Activated T-helper 2 cell treated with anti-CD3 and anti-CD28 coated beads, Interferon-gamma antibody, Interleukin-2, Interleukin-4, amounts not matched to agents 10 μg/mL and 5 μg/mL and 100 μg/mL, durations not matched to agents 14 hours and 24 hours and 36 hours (primary cell): ENCODE measurements around the gene PIERCE2. TPM values are rescaled to one million over a fixed set of nuclear protein-coding genes. Genes with fewer than 3 reads are reported as not detected.

ENCODE experiments used
- DNase-seq: peaks from one replicate; pipeline ENCODE4 v3.0.0; 2021; ENCODE audit warnings: low spot score
- H3K27ac Mint-ChIP-seq: one replicate; pipeline ENCODE4 v1.8.0; 2021; ENCODE audit warnings: mixed read lengths
- H3K27me3 Mint-ChIP-seq: one replicate; pipeline ENCODE4 v1.8.0; 2021; ENCODE audit warnings: low read depth, mixed read lengths
- H3K36me3 Mint-ChIP-seq: one replicate; pipeline ENCODE4 v1.8.0; 2021; ENCODE audit warnings: low read depth, mixed read lengths
- H3K4me1 Mint-ChIP-seq: one replicate; pipeline ENCODE4 v1.8.0; 2021; ENCODE audit warnings: low read depth, mixed read lengths
- H3K4me3 Mint-ChIP-seq: one replicate; pipeline ENCODE4 v1.8.0; 2021; ENCODE audit warnings: low read depth, mild to moderate bottlenecking, moderate library complexity, mixed read lengths
- H3K9me3 Mint-ChIP-seq: one replicate; pipeline ENCODE4 v1.8.0; 2021; ENCODE audit warnings: mixed read lengths
- intact Hi-C: fragments of 100-400 bp; cut with micrococcal nuclease; formaldehyde crosslinking; loops from one replicate; pipeline ENCODE4 v1.15.1; 2023
- total RNA-seq: library from RNA; stranded (reverse); gene quantifications from 2 replicates; pipeline ENCODE4 v1.2.3, GENCODE V29; 2022

Gene PIERCE2, protein sequence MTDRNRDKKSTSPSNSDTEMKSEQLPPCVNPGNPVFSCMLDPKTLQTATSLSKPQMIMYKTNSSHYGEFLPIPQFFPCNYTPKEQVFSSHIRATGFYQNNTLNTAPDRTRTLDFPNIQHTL
- total RNA-seq = not detected in 2 replicates

DNA sequence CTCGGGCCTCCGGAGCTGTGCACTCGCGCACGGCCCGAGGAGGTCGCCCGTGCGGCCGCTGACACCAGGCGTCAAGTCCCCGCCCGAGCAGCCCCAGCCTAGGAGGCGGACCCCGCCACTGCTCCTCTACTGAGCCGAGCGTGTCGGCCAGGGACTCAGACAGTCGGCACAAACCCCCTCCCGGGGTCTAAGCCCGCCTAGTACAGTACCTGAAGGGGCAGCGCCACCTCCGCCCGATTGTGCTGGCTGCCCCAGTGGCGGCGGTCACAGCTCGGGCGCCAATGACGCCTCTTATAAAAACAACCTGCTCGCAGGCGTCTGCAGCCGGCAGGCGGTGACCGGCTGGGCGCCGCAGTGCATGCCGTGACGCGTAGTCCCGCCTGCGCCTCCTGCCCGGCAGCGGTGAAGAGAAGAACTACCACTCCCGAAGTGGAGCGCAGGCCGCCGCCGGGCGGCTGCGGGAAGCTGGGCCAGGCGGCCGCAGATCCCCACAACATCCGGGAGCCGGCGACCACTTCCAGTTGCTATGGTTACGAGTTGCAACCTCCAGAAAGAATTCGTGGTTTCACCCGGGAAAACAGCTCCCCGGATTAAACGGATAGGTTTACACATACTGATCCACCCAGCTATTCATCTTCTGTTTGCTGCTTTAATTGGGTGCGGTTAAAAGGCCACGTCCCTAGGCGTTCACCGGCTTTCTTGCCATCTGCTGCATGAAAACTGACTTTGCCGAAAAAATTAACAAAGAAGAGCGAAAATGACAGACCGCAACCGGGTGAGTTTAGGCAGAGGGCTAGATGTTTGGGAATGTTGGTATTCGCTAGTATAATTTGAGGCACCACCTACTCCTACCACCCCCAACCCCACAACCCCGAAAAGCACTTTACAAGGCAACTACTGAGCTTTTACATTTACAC is at the start of gene PIERCE2, which contains the start of gene CCPG1:
PIERCE2 (plus strand) TSS at position 484 of the 917 bp plus-strand sequence; CDS start at position 758, 274 bp downstream.
CCPG1 (minus strand) TSS at position 348 of the 917 bp plus-strand sequence. CDS start 18,935 bp downstream, outside the sequence.
- Mint-ChIP-seq H3K36me3 (no peaks in the 10 kb centered on the region), H3K27me3 (peaks cover 1% of the 10 kb centered on the region), H3K4me3 (peak within 1 kb of the TSS; percentile 90), H3K4me1 (peaks cover 22% of the 10 kb centered on the region), H3K9me3 (no peaks in the 10 kb centered on the region), H3K27ac (peak within 1 kb of the TSS; percentile 86)
- peak; percentile 89 for DNase-seq
- intact Hi-C loops = loop anchor here (1.0 to 10.0 kb wide), 6 partner anchors 31 to 837 kb away; partner anchors contain the start of genes PIGB, PIGBOS1 and RFX7

DNA sequence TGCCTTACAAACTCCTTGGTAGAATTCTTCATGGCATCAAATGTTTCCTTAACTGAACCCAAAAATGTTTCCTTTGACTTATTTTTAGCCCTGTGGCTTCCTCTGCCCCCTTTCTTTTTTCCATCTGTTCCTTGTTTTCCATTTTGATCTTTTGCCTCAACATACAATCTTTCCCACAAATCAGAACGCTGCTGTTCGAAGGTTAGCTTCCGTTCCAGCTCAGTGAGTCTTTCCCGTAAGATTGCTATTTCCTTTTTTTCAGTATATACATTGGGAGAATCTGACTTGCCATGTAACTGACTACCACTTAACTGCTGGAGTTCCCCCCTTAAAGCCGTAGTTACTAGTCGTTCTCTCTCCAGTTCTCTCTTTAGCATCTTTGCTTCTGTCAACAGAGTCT is 48.0 kb upstream of the PIERCE2 start:
- no peak overlapping the region for H3K27ac Mint-ChIP-seq
- H3K4me1 Mint-ChIP-seq = no peaks in the 10 kb centered on the region
- no peaks in the 10 kb centered on the region for H3K27me3 Mint-ChIP-seq
- H3K4me3 Mint-ChIP-seq = no peak overlapping the region
- no peak for DNase-seq
- no peaks in the 10 kb centered on the region for H3K9me3 Mint-ChIP-seq
- H3K36me3 Mint-ChIP-seq = peaks cover 26% of the 10 kb centered on the region
- intact Hi-C loops = no loop called here

DNA sequence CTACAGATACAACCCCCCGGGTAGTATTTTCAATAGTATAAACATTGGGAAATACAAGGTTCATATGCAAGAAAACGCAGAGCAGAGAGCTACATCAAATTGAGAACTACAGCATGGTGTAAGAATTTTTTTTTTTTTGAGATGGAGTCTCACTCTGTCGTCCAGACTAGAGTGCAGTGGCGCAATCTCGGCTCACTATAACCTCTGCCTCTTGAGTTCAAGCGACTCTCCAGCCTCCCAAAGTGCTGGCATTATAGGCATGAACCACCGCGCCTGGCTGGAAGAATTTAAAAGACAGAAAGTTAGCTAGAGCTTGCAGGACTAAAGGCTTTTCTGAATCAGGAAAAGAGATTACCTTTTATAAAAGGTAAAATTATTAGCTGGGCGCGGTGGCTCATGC is 47.2 kb upstream of the PIERCE2 start:
- Mint-ChIP-seq H3K9me3 (no peaks in the 10 kb centered on the region), H3K27ac (no peak overlapping the region), H3K36me3 (peaks cover 23% of the 10 kb centered on the region), H3K4me3 (no peak overlapping the region), H3K4me1 (no peaks in the 10 kb centered on the region), H3K27me3 (no peaks in the 10 kb centered on the region)
- DNase-seq = no peak
- intact Hi-C loops = no loop called here

DNA sequence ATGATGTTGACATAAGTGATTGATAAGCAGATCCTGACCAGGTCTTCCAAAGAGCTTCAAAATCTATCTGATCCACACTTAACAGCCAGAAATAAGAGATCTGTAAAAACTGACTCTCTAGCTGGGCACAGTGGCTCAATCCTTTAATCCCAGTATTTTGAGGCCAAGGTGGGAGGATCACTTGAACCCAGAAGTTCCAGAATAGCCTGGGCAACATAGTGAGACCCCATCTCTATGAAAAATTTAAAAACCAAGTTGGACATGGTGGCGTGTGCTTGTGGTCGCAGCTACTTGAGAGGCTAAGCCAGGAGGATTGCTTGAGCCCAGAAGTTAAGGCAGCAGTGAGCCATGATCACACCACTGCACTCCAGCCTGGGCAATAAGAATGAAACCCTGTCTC is 45.7 kb upstream of the PIERCE2 start:
- H3K4me3 Mint-ChIP-seq = no peak overlapping the region
- H3K4me1 Mint-ChIP-seq = no peaks in the 10 kb centered on the region
- DNase-seq = no peak
- no peaks in the 10 kb centered on the region for H3K9me3 Mint-ChIP-seq
- no peak overlapping the region for H3K27ac Mint-ChIP-seq
- no peaks in the 10 kb centered on the region for H3K27me3 Mint-ChIP-seq
- peaks cover 11% of the 10 kb centered on the region for H3K36me3 Mint-ChIP-seq
- intact Hi-C loops = no loop called here

DNA sequence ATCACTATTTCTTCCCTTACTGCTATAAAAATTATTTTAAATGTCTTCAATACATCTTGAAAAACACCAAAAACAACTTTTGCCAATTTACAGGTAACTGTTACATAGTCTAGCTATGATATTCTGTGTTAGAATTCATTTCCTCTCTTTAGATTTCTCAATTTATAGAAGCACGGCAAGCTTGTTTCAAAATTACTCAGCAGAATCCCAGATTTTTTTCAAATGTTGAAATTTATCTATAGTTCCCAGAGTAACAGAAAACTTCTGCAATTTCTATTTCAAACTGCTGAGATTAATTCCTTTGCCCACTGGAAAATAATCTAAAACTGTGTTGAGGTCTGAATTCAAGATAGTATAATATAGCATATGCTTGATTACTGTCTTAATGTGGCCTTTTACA is 41.3 kb upstream of the PIERCE2 start:
- Mint-ChIP-seq H3K36me3 (peaks cover 2% of the 10 kb centered on the region), H3K4me1 (no peaks in the 10 kb centered on the region), H3K27me3 (no peaks in the 10 kb centered on the region), H3K27ac (no peak overlapping the region), H3K9me3 (no peaks in the 10 kb centered on the region), H3K4me3 (no peak overlapping the region)
- intact Hi-C loops = no loop called here
- no peak for DNase-seq

DNA sequence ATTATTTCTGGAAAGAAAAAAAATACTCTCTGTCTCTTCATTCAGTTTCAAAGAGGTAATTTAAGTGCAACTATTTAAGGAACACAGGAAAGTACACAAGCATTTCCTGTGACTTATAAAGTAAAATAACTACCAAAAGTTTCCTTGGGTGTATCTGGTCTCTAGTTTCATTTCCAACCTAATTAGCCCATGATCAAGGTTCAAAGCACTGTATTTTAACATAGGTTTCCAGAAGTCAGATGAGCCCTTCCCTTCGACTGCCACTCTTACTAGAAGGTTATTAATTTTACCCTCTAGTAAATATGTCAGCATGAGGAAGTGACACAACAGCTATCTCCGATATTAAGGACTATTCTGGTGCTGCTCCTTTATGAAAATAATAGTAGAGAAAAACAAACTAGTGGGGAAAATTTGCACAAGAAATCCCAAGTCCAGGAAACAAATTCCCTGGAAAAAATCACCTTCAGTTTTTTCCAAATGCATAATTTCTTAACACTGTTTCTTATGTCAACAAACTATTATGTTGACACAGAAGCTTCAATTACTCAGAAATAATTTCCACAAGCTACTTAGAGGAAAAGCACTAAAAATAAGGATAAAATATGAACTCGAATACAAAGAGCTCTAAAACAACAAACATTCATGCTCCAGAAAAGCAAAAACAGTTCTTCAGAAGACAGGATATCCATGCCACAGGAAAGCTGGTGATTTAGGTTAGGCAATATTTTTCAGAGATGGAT is 35.4 kb upstream of the PIERCE2 start:
- Mint-ChIP-seq H3K4me3 (no peak overlapping the region), H3K27me3 (no peaks in the 10 kb centered on the region), H3K36me3 (peaks cover 6% of the 10 kb centered on the region), H3K4me1 (peaks cover 6% of the 10 kb centered on the region), H3K9me3 (no peaks in the 10 kb centered on the region), H3K27ac (no peak overlapping the region)
- intact Hi-C loops = loop anchor here (2.0 kb wide), 1 partner anchor 54 kb away; the partner anchor contains the start of genes PIGB and PIGBOS1
- DNase-seq = no peak

DNA sequence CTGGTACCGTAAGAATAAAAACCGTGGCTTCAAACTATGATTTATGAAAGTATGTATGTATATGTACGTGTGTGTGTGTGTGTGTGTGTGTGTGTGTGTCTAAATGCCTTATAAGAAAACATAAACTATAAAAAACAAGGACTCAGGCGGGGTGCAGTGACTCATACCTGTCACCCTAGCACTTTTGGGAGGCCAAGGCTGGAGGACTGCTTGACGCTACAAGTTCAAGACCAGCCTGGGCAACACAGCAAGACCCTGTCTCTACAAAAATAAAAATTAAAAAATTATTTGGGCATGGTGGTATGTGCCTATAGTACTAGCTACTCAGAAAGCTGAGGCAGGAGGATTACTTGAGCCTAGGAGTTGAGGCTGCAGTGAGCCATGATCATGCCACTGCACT is 29.2 kb upstream of the PIERCE2 start:
- H3K36me3 Mint-ChIP-seq = peaks cover 3% of the 10 kb centered on the region

DNA sequence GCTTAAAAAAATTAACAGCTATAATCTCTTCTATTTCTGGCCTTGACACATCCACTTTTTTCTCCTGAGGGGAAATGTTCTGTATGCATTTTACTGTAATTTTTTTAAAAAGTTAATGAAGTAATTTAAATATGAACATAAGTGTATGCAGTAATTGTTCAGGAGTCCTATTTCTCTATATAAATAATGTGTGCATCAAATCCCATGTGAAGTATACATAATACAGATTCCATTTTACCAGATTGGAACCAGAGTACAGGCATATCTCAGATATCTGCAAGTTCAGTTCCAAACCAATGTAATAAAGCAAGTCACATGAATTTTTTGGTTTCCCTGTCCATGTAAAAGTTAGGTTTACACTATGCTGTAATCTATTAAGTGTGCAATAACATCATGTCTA is 26.7 kb upstream of the PIERCE2 start:
- intact Hi-C loops = no loop called here
- Mint-ChIP-seq H3K4me1 (no peaks in the 10 kb centered on the region), H3K27ac (no peak overlapping the region), H3K9me3 (no peaks in the 10 kb centered on the region), H3K36me3 (peaks cover 3% of the 10 kb centered on the region), H3K27me3 (no peaks in the 10 kb centered on the region), H3K4me3 (no peak overlapping the region)
- no peak for DNase-seq

More for the DNA sequence above, 29.2 kb upstream of the PIERCE2 start:
- H3K27ac Mint-ChIP-seq = no peak overlapping the region
- H3K4me3 Mint-ChIP-seq = no peak overlapping the region
- no peaks in the 10 kb centered on the region for H3K9me3 Mint-ChIP-seq
- DNase-seq = no peak
- no peaks in the 10 kb centered on the region for H3K4me1 Mint-ChIP-seq
- no peaks in the 10 kb centered on the region for H3K27me3 Mint-ChIP-seq
- intact Hi-C loops = no loop called here

DNA sequence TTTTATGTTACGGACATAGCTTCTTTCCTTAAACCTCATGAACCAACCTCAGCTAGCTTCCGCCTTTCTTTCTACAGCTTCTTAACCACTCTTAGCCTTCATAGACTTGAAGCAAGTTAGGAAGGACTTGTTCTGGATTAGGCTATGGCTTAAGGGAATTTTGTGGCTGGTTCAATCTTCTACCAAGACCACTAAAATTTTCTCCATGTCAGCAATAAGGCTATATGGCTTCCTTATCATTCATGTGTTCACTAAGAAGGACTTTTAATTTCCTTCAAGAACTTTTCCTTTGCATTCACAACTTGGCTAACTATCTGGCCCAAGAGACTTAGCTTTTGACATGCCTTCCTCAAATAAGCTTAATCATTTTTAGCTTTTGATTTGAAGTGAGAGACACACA is 24.6 kb upstream of the PIERCE2 start:
- H3K27ac Mint-ChIP-seq = no peak overlapping the region
- H3K4me3 Mint-ChIP-seq = no peak overlapping the region
- peaks cover 8% of the 10 kb centered on the region for H3K36me3 Mint-ChIP-seq

DNA sequence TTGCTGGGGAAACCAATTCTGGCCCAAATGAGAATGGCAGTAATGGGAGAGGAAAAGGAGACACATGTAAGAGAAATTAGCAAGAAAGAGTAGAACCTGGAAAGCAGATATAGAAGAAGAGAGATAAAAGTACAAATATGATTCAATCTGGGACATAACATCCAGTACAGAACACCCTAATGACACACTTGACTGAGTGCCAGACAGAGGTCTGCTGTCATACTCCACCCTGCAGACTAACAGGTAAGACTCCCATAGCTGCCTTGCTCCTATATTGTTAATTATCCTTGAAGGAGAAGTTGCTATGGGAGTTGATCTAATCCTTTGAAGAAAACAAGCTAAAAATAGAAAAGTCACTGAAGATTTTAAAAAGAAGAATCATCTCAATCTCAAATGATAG is 21.3 kb upstream of the PIERCE2 start:
- H3K27ac Mint-ChIP-seq = no peak overlapping the region
- H3K9me3 Mint-ChIP-seq = no peaks in the 10 kb centered on the region
- peaks cover 4% of the 10 kb centered on the region for H3K4me1 Mint-ChIP-seq
- intact Hi-C loops = no loop called here
- H3K4me3 Mint-ChIP-seq = no peak overlapping the region
- no peaks in the 10 kb centered on the region for H3K27me3 Mint-ChIP-seq
- no peak for DNase-seq
- peaks cover 8% of the 10 kb centered on the region for H3K36me3 Mint-ChIP-seq

More for the DNA sequence above, 24.6 kb upstream of the PIERCE2 start:
- Mint-ChIP-seq H3K9me3 (no peaks in the 10 kb centered on the region), H3K4me1 (no peaks in the 10 kb centered on the region), H3K27me3 (no peaks in the 10 kb centered on the region)
- intact Hi-C loops = no loop called here
- DNase-seq = no peak

DNA sequence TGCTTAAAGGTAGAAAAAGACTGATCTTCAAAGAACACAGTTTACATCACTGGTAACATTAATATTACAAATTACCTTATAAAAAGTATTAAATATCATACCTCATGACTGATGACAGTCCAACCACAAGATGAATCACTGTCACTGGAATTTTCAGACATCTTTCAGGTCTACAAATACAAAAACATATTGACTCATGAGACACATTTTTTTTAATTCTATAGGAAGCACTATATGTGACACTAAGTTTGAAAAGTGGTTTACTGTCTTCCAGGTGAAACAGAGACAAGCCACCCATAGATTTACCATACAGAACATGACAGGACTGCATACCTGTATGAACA is 19.1 kb upstream of the PIERCE2 start:
- Mint-ChIP-seq H3K36me3 (peaks cover 4% of the 10 kb centered on the region), H3K4me3 (no peak overlapping the region), H3K27ac (no peak overlapping the region), H3K4me1 (peaks cover 4% of the 10 kb centered on the region), H3K27me3 (no peaks in the 10 kb centered on the region), H3K9me3 (no peaks in the 10 kb centered on the region)
- no peak for DNase-seq
- intact Hi-C loops = no loop called here

DNA sequence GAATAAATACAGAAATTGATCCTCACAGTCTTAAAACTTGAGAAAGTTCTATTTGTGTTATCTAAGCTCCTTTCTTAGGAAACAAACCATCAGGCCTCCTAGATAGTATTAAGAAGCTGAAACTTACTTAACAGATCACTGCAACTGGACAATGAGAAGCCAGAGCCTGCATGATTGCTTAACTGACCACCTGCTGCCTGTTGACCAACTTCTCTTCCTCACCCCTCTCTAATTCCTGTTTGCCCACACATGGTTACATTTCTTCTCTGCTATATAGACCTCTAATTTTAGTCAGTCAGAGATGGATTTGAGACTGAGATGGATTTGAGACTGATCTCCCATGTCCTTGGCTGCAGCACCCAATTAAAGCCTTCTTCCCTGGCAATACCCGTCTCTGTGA is 13.6 kb upstream of the PIERCE2 start:
- intact Hi-C loops = no loop called here
- Mint-ChIP-seq H3K36me3 (peaks cover 20% of the 10 kb centered on the region), H3K27ac (no peak overlapping the region), H3K4me1 (peaks cover 2% of the 10 kb centered on the region), H3K4me3 (no peak overlapping the region), H3K9me3 (peaks cover 10% of the 10 kb centered on the region), H3K27me3 (no peaks in the 10 kb centered on the region)
- no peak for DNase-seq
